GM18909 (cell line): ENCODE results near the gene ELOA2.
"Not testable (repeated sequence)": the region's sequence is repeated elsewhere in the genome, so short reads cannot be mapped to it uniquely, and the experiment has no call there.

Source experiments
- ATAC-seq: cut with Tn5 transposase; IDR thresholded peaks from one replicate; pipeline ENCODE4 v1.9.1; 2021; ENCODE audit warnings: mild to moderate bottlenecking; ENCODE audit not compliant: unreplicated experiment, poor library complexity

Gene ELOA2

GRCh38 chr18:47023769-47024465 is 11.5 kb downstream of the ELOA2 start:
- ATAC-seq, result not testable (repeated sequence)

DNA sequence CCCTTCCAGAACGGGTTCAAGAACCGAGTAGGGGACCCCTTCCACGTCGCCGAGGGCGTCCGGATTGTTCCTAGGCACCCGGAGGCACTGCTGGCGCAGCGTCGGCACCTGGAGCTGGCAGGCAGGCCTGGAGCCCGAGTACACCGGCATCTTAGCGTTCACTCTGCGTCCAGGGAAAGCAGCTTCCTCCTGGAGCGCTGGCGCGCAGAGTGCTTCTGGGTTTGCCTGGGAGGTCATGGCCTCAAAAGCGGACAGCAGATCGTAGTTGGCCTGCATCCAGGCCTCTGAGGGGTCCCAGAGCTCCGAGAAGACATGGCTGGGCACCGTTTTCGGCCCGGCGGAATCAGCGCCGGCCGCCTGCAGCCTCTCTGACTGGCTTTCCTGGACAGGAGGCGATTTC is 12.6 kb downstream of the ELOA2 start:
- not testable (repeated sequence) for ATAC-seq

- ATAC-seq, result not testable (repeated sequence)
Observed at GRCh38 chr18:47020757-47021156, 14.7 kb downstream of the ELOA2 start.

- ATAC-seq, result not testable (repeated sequence)
Observed at GRCh38 chr18:47019870-47020269, 15.6 kb downstream of the ELOA2 start.
